DOHH2 (cell line): ENCODE results near the gene CPS1.

Experiments
- H3F3A ChIP-seq: fragments of 200-600 bp; sonication (generic), shearing (Covaris generic); 2 replicates; pipeline ENCODE4 v1.6.0; 2016; ENCODE audit warnings: antibody characterized with exemption, mild to moderate bottlenecking; ENCODE audit not compliant: control insufficient read depth, insufficient read depth
- H3K27ac ChIP-seq: fragments of 200-600 bp; sonication (generic); 2 replicates; pipeline ENCODE4 v1.5.1; 2014; ENCODE audit warnings: low read depth, mild to moderate bottlenecking, low read length, moderate library complexity
- H3K27me3 ChIP-seq: fragments of 200-600 bp; sonication (generic); 2 replicates; pipeline ENCODE4 v1.6.1; 2014; ENCODE audit warnings: mild to moderate bottlenecking, low read length, mixed read lengths; ENCODE audit not compliant: control insufficient read depth
- H3K36me3 ChIP-seq: fragments of 200-600 bp; sonication (generic); 2 replicates; pipeline ENCODE4 v1.6.1; 2014; ENCODE audit warnings: mild to moderate bottlenecking, low read length, moderate library complexity, mixed read lengths; ENCODE audit not compliant: control insufficient read depth
- H3K4me1 ChIP-seq: fragments of 200-600 bp; sonication (generic); 2 replicates; pipeline ENCODE4 v1.6.1; 2014; ENCODE audit warnings: mild to moderate bottlenecking, low read length, mixed read lengths; ENCODE audit not compliant: control insufficient read depth
- H3K4me2 ChIP-seq: fragments of 200-600 bp; sonication (generic); 2 replicates; pipeline ENCODE4 v1.6.0; 2014; ENCODE audit warnings: mild to moderate bottlenecking, low read length, moderate library complexity
- H3K4me3 ChIP-seq: fragments of 200-600 bp; sonication (generic); 2 replicates; pipeline ENCODE4 v1.5.1; 2014; ENCODE audit warnings: mild to moderate bottlenecking, low read length, mixed read lengths
- H3K79me2 ChIP-seq: fragments of 200-600 bp; sonication (generic); 2 replicates; pipeline ENCODE4 v1.6.1; 2014; ENCODE audit warnings: mild to moderate bottlenecking, low read length, mixed read lengths; ENCODE audit not compliant: control insufficient read depth
- H3K9me2 ChIP-seq: fragments of 200-600 bp; sonication (generic); replicated peaks from 2 replicates; pipeline ENCODE4 v1.6.1; 2014; ENCODE audit warnings: mild to moderate bottlenecking, low read length, mixed read lengths; ENCODE audit not compliant: control insufficient read depth
- H3K9me3 ChIP-seq: fragments of 200-600 bp; sonication (generic); 2 replicates; pipeline ENCODE4 v1.6.1; 2014; ENCODE audit warnings: antibody characterized with exemption, low read length, mixed read lengths; ENCODE audit not compliant: control insufficient read depth, insufficient read depth
- H4K20me1 ChIP-seq: fragments of 200-600 bp; sonication (generic); 2 replicates; pipeline ENCODE4 v1.6.0; 2014; ENCODE audit warnings: low read depth, mild to moderate bottlenecking, antibody characterized with exemption, low read length, moderate library complexity; ENCODE audit not compliant: control insufficient read depth, insufficient read depth
- CTCF ChIP-seq: fragments of 200-600 bp; sonication (generic); IDR thresholded peaks from one replicate; pipeline ENCODE4 v1.5.1; 2014; ENCODE audit warnings: antibody characterized with exemption, mild to moderate bottlenecking, low read depth, low read length; ENCODE audit not compliant: poor library complexity, severe bottlenecking
- EZH2phosphoT487 ChIP-seq: fragments of 200-600 bp; sonication (generic); IDR thresholded peaks from 2 replicates; pipeline ENCODE4 v1.6.1; 2017; ENCODE audit warnings: borderline replicate concordance, mild to moderate bottlenecking, antibody characterized with exemption, low read length, moderate library complexity, mixed read lengths

Gene CPS1

GRCh38 chr2:210544007-210544590 lies 12.3 kb upstream of the CPS1 start:
- no peaks in the 10 kb centered on the region for H4K20me1 ChIP-seq
- H3K9me2 ChIP-seq = no peaks in the 10 kb centered on the region
- H3K4me3 ChIP-seq = no peak overlapping the region
- H3K4me1 ChIP-seq = no peaks in the 10 kb centered on the region
- H3K27ac ChIP-seq = no peak overlapping the region
- no peak overlapping the region for H3K4me2 ChIP-seq
- H3K36me3 ChIP-seq = no peaks in the 10 kb centered on the region
- TF ChIP-seq CTCF = no peak
- no peak for TF ChIP-seq EZH2phosphoT487
- H3F3A ChIP-seq = no peaks in the 10 kb centered on the region
- no peaks in the 10 kb centered on the region for H3K27me3 ChIP-seq
- H3K79me2 ChIP-seq = no peaks in the 10 kb centered on the region
- no peaks in the 10 kb centered on the region for H3K9me3 ChIP-seq

GRCh38 chr2:210544831-210545230 lies 11.6 kb upstream of the CPS1 start:
- Histone ChIP-seq H3F3A (no peaks in the 10 kb centered on the region), H3K9me3 (no peaks in the 10 kb centered on the region), H3K4me3 (no peak overlapping the region), H3K4me1 (no peaks in the 10 kb centered on the region), H3K27ac (no peak overlapping the region), H3K79me2 (no peaks in the 10 kb centered on the region), H4K20me1 (no peaks in the 10 kb centered on the region), H3K27me3 (no peaks in the 10 kb centered on the region), H3K4me2 (no peak overlapping the region), H3K36me3 (no peaks in the 10 kb centered on the region), H3K9me2 (no peaks in the 10 kb centered on the region)
- no peak for TF ChIP-seq CTCF
- TF ChIP-seq EZH2phosphoT487 = no peak

- no peaks in the 10 kb centered on the region for H3K4me1 ChIP-seq
- H3K27ac ChIP-seq = no peak overlapping the region
- no peaks in the 10 kb centered on the region for H3F3A ChIP-seq
These were observed 9.8 kb upstream of the CPS1 start for GRCh38 chr2:210546424-210547208.

More at GRCh38 chr2:210546424-210547208, 9.8 kb upstream of the CPS1 start:
- H3K9me2 ChIP-seq = no peaks in the 10 kb centered on the region
- H4K20me1 ChIP-seq = no peaks in the 10 kb centered on the region
- no peaks in the 10 kb centered on the region for H3K36me3 ChIP-seq
- H3K4me3 ChIP-seq = no peak overlapping the region
- no peaks in the 10 kb centered on the region for H3K79me2 ChIP-seq
- no peaks in the 10 kb centered on the region for H3K27me3 ChIP-seq
- no peak overlapping the region for H3K4me2 ChIP-seq
- TF ChIP-seq CTCF (no peak), EZH2phosphoT487 (no peak)
- H3K9me3 ChIP-seq = no peaks in the 10 kb centered on the region
